Keratinocyte (primary cell): ENCODE measurements around the gene SSTR4. TPM values are rescaled to one million over a fixed set of nuclear protein-coding genes. Genes with fewer than 3 reads are reported as not detected.
A peak's percentile ranks its signal among the peaks of the same experiment; 100 is the strongest.

Experiments used
- DNase-seq: peaks from one replicate; pipeline ENCODE4 v3.0.0-alpha.2; 2011; ENCODE audit warnings: low read depth, missing footprints, low spot score
- FAIRE-seq: peaks from 2 replicates; lab custom pipeline; 2011; peaks lifted over from hg19 to GRCh38; lab: Jason Lieb, UNC
- H2AFZ ChIP-seq: 2 replicates; pipeline ENCODE4 v1.6.0; 2012; ENCODE audit warnings: low read length, control low read depth, inconsistent platforms; ENCODE audit not compliant: control insufficient read depth
- H3K27ac ChIP-seq: 2 replicates; pipeline ENCODE4 v1.5.1; 2011; ENCODE audit warnings: low read length; ENCODE audit not compliant: control insufficient read depth, insufficient read depth
- H3K27me3 ChIP-seq: 3 replicates; pipeline ENCODE4 v1.6.0; 2011; ENCODE audit warnings: low read length; ENCODE audit not compliant: control insufficient read depth, insufficient read depth; ENCODE audit errors: extremely low read depth
- H3K36me3 ChIP-seq, 2 experiments: 2 replicates in 1 of 2; 3 replicates in 1 of 2; pipeline ENCODE4 v1.5.1; 2011; ENCODE audit warnings: low read length in 2 of 2, mild to moderate bottlenecking in 1 of 2; ENCODE audit not compliant: control insufficient read depth in 2 of 2, insufficient read depth in 2 of 2; ENCODE audit errors: extremely low read depth in 1 of 2
- H3K4me1 ChIP-seq: 3 replicates; pipeline ENCODE4 v1.5.1; 2011; ENCODE audit warnings: low read length; ENCODE audit not compliant: control insufficient read depth, insufficient read depth; ENCODE audit errors: extremely low read depth
- H3K4me2 ChIP-seq: 3 replicates; pipeline ENCODE4 v1.6.0; 2011; ENCODE audit warnings: low read depth, low read length; ENCODE audit not compliant: control insufficient read depth, insufficient read depth; ENCODE audit errors: extremely low read depth
- H3K4me3 ChIP-seq, 3 experiments: fragments of 200-600 bp in 1 of 3; sonication (generic) in 1 of 3; 2 replicates in 2 of 3; 3 replicates in 1 of 3; pipeline ENCODE4 v1.5.1; 2011 to 2016; ENCODE audit warnings: low read length in 3 of 3, mild to moderate bottlenecking in 3 of 3, control low read depth in 2 of 3, inconsistent platforms in 1 of 3, low read depth in 1 of 3, mixed read lengths in 1 of 3, mixed run types in 1 of 3, moderate library complexity in 1 of 3; ENCODE audit not compliant: control insufficient read depth in 2 of 3, insufficient read depth in 2 of 3; ENCODE audit errors: extremely low read depth in 1 of 3
- H3K79me2 ChIP-seq: 2 replicates; pipeline ENCODE4 v1.6.0; 2012; ENCODE audit warnings: low read length; ENCODE audit not compliant: control insufficient read depth, insufficient read depth
- H3K9ac ChIP-seq: 3 replicates; pipeline ENCODE4 v1.6.0; 2011; ENCODE audit warnings: low read length; ENCODE audit not compliant: control insufficient read depth, insufficient read depth; ENCODE audit errors: extremely low read depth
- H3K9me1 ChIP-seq: 3 replicates; pipeline ENCODE4 v1.6.0; 2011; ENCODE audit warnings: low read length; ENCODE audit not compliant: control insufficient read depth, insufficient read depth; ENCODE audit errors: extremely low read depth
- H3K9me3 ChIP-seq: 2 replicates; pipeline ENCODE4 v1.5.1; 2012; ENCODE audit warnings: low read depth, low read length; ENCODE audit not compliant: control insufficient read depth
- H4K20me1 ChIP-seq: 3 replicates; pipeline ENCODE4 v1.6.0; 2011; ENCODE audit warnings: low read length; ENCODE audit not compliant: control insufficient read depth, insufficient read depth; ENCODE audit errors: extremely low read depth
- CTCF ChIP-seq, 3 experiments: IDR thresholded peaks in 1 of 3; conservative IDR thresholded peaks in 1 of 3; optimal IDR thresholded peaks in 1 of 3; 2 replicates in 2 of 3; 3 replicates in 1 of 3; pipeline versions ENCODE3 to v1.5.1; 2011; ENCODE audit warnings: low read length in 3 of 3, mild to moderate bottlenecking in 3 of 3, moderate library complexity in 2 of 3, control low read depth in 1 of 3, inconsistent platforms in 1 of 3; ENCODE audit not compliant: insufficient read depth in 2 of 3; ENCODE audit errors: extremely low read depth in 1 of 3
- EZH2 ChIP-seq: IDR thresholded peaks from one replicate; pipeline ENCODE4 v1.6.1; 2012; ENCODE audit warnings: inconsistent platforms, mild to moderate bottlenecking, low read length, moderate library complexity
- dilution Hi-C: fragments of 300-500 bp; cut with MboI; formaldehyde crosslinking; loops from one replicate; pipeline ENCODE4 v1.7.0; 2020; ENCODE audit warnings: low sequenced_read_pairs; ENCODE audit not compliant: extremely low pct_ligation_motif_present
- polyA plus RNA-seq, 5 experiments: library from polyadenylated mRNA; depleted of rRNA in 3 of 5; stranded (reverse) in 3 of 5; stranded (forward) in 1 of 5; unstranded in 1 of 5; fragments of >200 nt; gene quantifications; 1 replicate in 1 of 5; 2 replicates in 3 of 5; 3 replicates in 1 of 5; pipeline versions ENCODE4 v1.2.1 to v1.2.3, GENCODE V29; 2011 to 2012; ENCODE audit warnings: missing spikeins in 2 of 5, low read depth in 1 of 5, low replicate concordance in 1 of 5

Gene SSTR4
- polyA plus RNA-seq, 1 donor (not counting 4 experiments of a cell fraction or from before 2014, with no cell fraction given): not detected

- dilution Hi-C loops: no loop called here
- Histone ChIP-seq H2AFZ (no peak overlapping the region), H3K36me3 (no peaks in the 10 kb centered on the region), H3K9ac (no peak overlapping the region), H3K27ac (no peak overlapping the region), H3K79me2 (no peaks in the 10 kb centered on the region), H3K9me1 (no peaks in the 10 kb centered on the region), H4K20me1 (no peaks in the 10 kb centered on the region), H3K4me2 (no peak overlapping the region), H3K4me3 (no peak overlapping the region), H3K4me1 (peaks cover 9% of the 10 kb centered on the region), H3K27me3 (no peaks in the 10 kb centered on the region), H3K9me3 (no peaks in the 10 kb centered on the region)
- no peak for FAIRE-seq
- DNase-seq: no peak
- TF ChIP-seq EZH2 (no peak), CTCF (optimal IDR thresholded peaks at IDR 0.05 in 1 of 3, IDR thresholded peaks at IDR 0.05 in 1 of 3, conservative IDR thresholded peaks at IDR 0.05 in 1 of 3; ENCODE audit: extremely low read depth in 1 of 3, insufficient read depth in 2 of 3, low read length in 3 of 3) (no peak)
Observed at GRCh38 chr20:23078351-23079015, 43.4 kb downstream of the SSTR4 start.

GRCh38 chr20:23079016-23079351 lies 43.9 kb downstream of the SSTR4 start:
- H3K4me1 ChIP-seq: peaks cover 10% of the 10 kb centered on the region
- no peak overlapping the region for H3K4me2 ChIP-seq
- H3K9ac ChIP-seq: no peak overlapping the region
- H4K20me1 ChIP-seq: no peaks in the 10 kb centered on the region
- no peaks in the 10 kb centered on the region for H3K27me3 ChIP-seq
- H3K9me1 ChIP-seq: no peaks in the 10 kb centered on the region
- dilution Hi-C loops: no loop called here
- no peak overlapping the region for H2AFZ ChIP-seq
- H3K79me2 ChIP-seq: no peaks in the 10 kb centered on the region
- peak; percentile 14 to 41 (median 34) for TF ChIP-seq CTCF (optimal IDR thresholded peaks at IDR 0.05 in 1 of 3, IDR thresholded peaks at IDR 0.05 in 1 of 3, conservative IDR thresholded peaks at IDR 0.05 in 1 of 3; ENCODE audit: extremely low read depth in 1 of 3, insufficient read depth in 2 of 3, low read length in 3 of 3)
- no peak for TF ChIP-seq EZH2
- no peaks in the 10 kb centered on the region for H3K9me3 ChIP-seq
- no peaks in the 10 kb centered on the region for H3K36me3 ChIP-seq
- DNase-seq: no peak
- H3K27ac ChIP-seq: no peak overlapping the region
- no peak for FAIRE-seq
- no peak overlapping the region for H3K4me3 ChIP-seq
